CD4-positive, alpha-beta memory T cell (primary cell): ENCODE measurements around the gene GRIA1. TPM values are rescaled to one million over a fixed set of nuclear protein-coding genes. Genes with fewer than 3 reads are reported as not detected.
A peak's percentile ranks its signal among the peaks of the same experiment; 100 is the strongest.

ENCODE experiments used
- CTCF ChIA-PET: fragments of 350-600 bp; sonication (Branson Sonifier 250); formaldehyde crosslinking; loops from one replicate; lab custom pipeline; 2021; ENCODE audit warnings: inconsistent platforms; ENCODE audit not compliant: partially characterized antibody; lab: Charles Lee
- POLR2A ChIA-PET: fragments of 350-600 bp; sonication (Branson Sonifier 250); formaldehyde crosslinking; loops from one replicate; lab custom pipeline; 2021; ENCODE audit not compliant: partially characterized antibody; lab: Charles Lee
- DNase-seq, 5 donors: peaks; one replicate each; pipeline versions ENCODE4 v3.0.0 to v3.0.0-alpha.2; 2020 to 2022; ENCODE audit warnings: mixed read lengths in 1 of 5
- H3K27ac ChIP-seq: one replicate; pipeline ENCODE4 v1.7.0; 2013; ENCODE audit warnings: low read depth, low read length
- H3K27me3 ChIP-seq: 2 replicates; pipeline ENCODE4 v1.7.0; 2013; ENCODE audit warnings: mild to moderate bottlenecking, low read length, moderate library complexity; ENCODE audit not compliant: insufficient read depth
- H3K36me3 ChIP-seq: 2 replicates; pipeline ENCODE4 v1.7.0; 2013; ENCODE audit warnings: mild to moderate bottlenecking, low read length, moderate library complexity; ENCODE audit not compliant: insufficient read depth
- H3K4me1 ChIP-seq: 2 replicates; pipeline ENCODE4 v1.7.0; 2013; ENCODE audit warnings: mild to moderate bottlenecking, low read length, moderate library complexity; ENCODE audit not compliant: insufficient read depth
- H3K4me3 ChIP-seq, 2 donors: one replicate each; pipeline ENCODE4 v1.7.0; 2013; ENCODE audit warnings: low read length in 2 of 2, mild to moderate bottlenecking in 1 of 2
- H3K9me3 ChIP-seq, 2 donors: one replicate each; pipeline ENCODE4 v1.7.0; 2013; ENCODE audit warnings: low read length in 2 of 2, control low read depth in 1 of 2; ENCODE audit not compliant: control insufficient read depth in 1 of 2
- H3K27ac Mint-ChIP-seq, 7 donors: one replicate each; pipeline ENCODE4 v1.8.0; 2020 to 2021; ENCODE audit warnings: mixed read lengths in 7 of 7, mild to moderate bottlenecking in 6 of 7, inconsistent platforms in 3 of 7, moderate library complexity in 3 of 7
- H3K27me3 Mint-ChIP-seq, 2 donors: one replicate each; pipeline ENCODE4 v1.8.0; 2020 to 2021; ENCODE audit warnings: mixed read lengths in 2 of 2
- H3K36me3 Mint-ChIP-seq, 2 donors: one replicate each; pipeline ENCODE4 v1.8.0; 2020 to 2021; ENCODE audit warnings: mixed read lengths in 2 of 2, inconsistent platforms in 1 of 2, mild to moderate bottlenecking in 1 of 2
- H3K4me1 Mint-ChIP-seq, 4 donors: one replicate each; pipeline ENCODE4 v1.8.0; 2020 to 2021; ENCODE audit warnings: mixed read lengths in 4 of 4, mild to moderate bottlenecking in 1 of 4
- H3K4me3 Mint-ChIP-seq, 8 donors: one replicate each; pipeline ENCODE4 v1.8.0; 2020 to 2021; ENCODE audit warnings: mixed read lengths in 8 of 8, mild to moderate bottlenecking in 7 of 8, moderate library complexity in 6 of 8, inconsistent platforms in 3 of 8
- H3K9me3 Mint-ChIP-seq, 8 donors: one replicate each; pipeline ENCODE4 v1.8.0; 2020 to 2021; ENCODE audit warnings: mixed read lengths in 8 of 8, mild to moderate bottlenecking in 5 of 8, inconsistent platforms in 3 of 8, moderate library complexity in 1 of 8
- intact Hi-C: fragments of 100-400 bp; cut with micrococcal nuclease; formaldehyde crosslinking; loops from one replicate; pipeline ENCODE4 v1.15.1; 2023
- polyA plus RNA-seq, 2 donors: library from polyadenylated mRNA; unstranded; fragments of 300-500 nt; fragmentation: Illumina TruSeq; gene quantifications; one replicate each; pipeline ENCODE4 v1.2.3, GENCODE V29; 2021
- total RNA-seq, 2 experiments: library from RNA; stranded (reverse); gene quantifications; one replicate each; pipeline ENCODE4 v1.2.3, GENCODE V29; 2021

GRIA1 gene
- total and polyA plus RNA-seq, 4 experiments from 2014 or later: not detected

- intact Hi-C loops: no loop called here
- H3K36me3 ChIP-seq: no peaks in the 10 kb centered on the region
- no peak for DNase-seq
- H3K36me3 Mint-ChIP-seq: no peaks in the 10 kb centered on the region
- H3K9me3 ChIP-seq: no peaks in the 10 kb centered on the region
- no peak overlapping the region for H3K4me3 ChIP-seq
- no peaks in the 10 kb centered on the region for H3K4me1 Mint-ChIP-seq
- no peaks in the 10 kb centered on the region for H3K27me3 ChIP-seq
- H3K27ac Mint-ChIP-seq: no peak overlapping the region
- no peaks in the 10 kb centered on the region for H3K4me1 ChIP-seq
- H3K27me3 Mint-ChIP-seq: peaks cover 0 to 2% of the 10 kb centered on the region in 2 donors
- ChIA-PET POLR2A (no interaction called here), CTCF (no interaction called here)
- no peak overlapping the region for H3K4me3 Mint-ChIP-seq
- no peak overlapping the region for H3K27ac ChIP-seq
- H3K9me3 Mint-ChIP-seq: peaks cover 0 to 3% (median 0%) of the 10 kb centered on the region in 8 donors
These were observed 167.7 kb downstream of the GRIA1 start for GRCh38 chr5:153658149-153658548.

- CTCF ChIA-PET: no interaction called here
- Mint-ChIP-seq H3K36me3 (no peaks in the 10 kb centered on the region), H3K4me3 (no peak overlapping the region), H3K4me1 (no peaks in the 10 kb centered on the region), H3K9me3 (peaks cover 0 to 3% (median 0%) of the 10 kb centered on the region in 8 donors), H3K27ac (no peak overlapping the region), H3K27me3 (peaks cover 0 to 2% of the 10 kb centered on the region in 2 donors)
- intact Hi-C loops: no loop called here
- Histone ChIP-seq H3K36me3 (no peaks in the 10 kb centered on the region), H3K27ac (no peak overlapping the region), H3K4me3 (no peak overlapping the region), H3K27me3 (no peaks in the 10 kb centered on the region), H3K4me1 (no peaks in the 10 kb centered on the region), H3K9me3 (no peaks in the 10 kb centered on the region)
- no peak for DNase-seq
- POLR2A ChIA-PET: no interaction called here
These were observed 168.1 kb downstream of the GRIA1 start for GRCh38 chr5:153658606-153659005.

GRCh38 chr5:153659039-153659736 is 168.7 kb downstream of the GRIA1 start:
- H3K27me3 ChIP-seq: no peaks in the 10 kb centered on the region
- H3K4me1 ChIP-seq: no peaks in the 10 kb centered on the region
- Mint-ChIP-seq H3K36me3 (no peaks in the 10 kb centered on the region), H3K9me3 (peaks cover 0 to 3% (median 0%) of the 10 kb centered on the region in 8 donors), H3K4me1 (no peaks in the 10 kb centered on the region), H3K27ac (no peak overlapping the region), H3K4me3 (no peak overlapping the region), H3K27me3 (peaks cover 0 to 2% of the 10 kb centered on the region in 2 donors)
- H3K36me3 ChIP-seq: no peaks in the 10 kb centered on the region
- H3K27ac ChIP-seq: no peak overlapping the region
- POLR2A ChIA-PET: no interaction called here
- no peaks in the 10 kb centered on the region for H3K9me3 ChIP-seq
- no peak for DNase-seq
- no peak overlapping the region for H3K4me3 ChIP-seq
- intact Hi-C loops: no loop called here
- CTCF ChIA-PET: no interaction called here

- no peaks in the 10 kb centered on the region for H3K36me3 Mint-ChIP-seq
- Histone ChIP-seq H3K4me1 (no peaks in the 10 kb centered on the region), H3K4me3 (no peak overlapping the region), H3K36me3 (no peaks in the 10 kb centered on the region), H3K27me3 (no peaks in the 10 kb centered on the region), H3K27ac (no peak overlapping the region), H3K9me3 (no peaks in the 10 kb centered on the region)
- H3K27ac Mint-ChIP-seq: peak overlapping the region in 1 of 7 donors; percentile 5
- CTCF ChIA-PET: no interaction called here
- no peak overlapping the region for H3K4me3 Mint-ChIP-seq
- intact Hi-C loops: no loop called here
- peaks cover 0 to 2% of the 10 kb centered on the region in 2 donors for H3K27me3 Mint-ChIP-seq
- POLR2A ChIA-PET: no interaction called here
- DNase-seq: no peak
- H3K9me3 Mint-ChIP-seq: peaks cover 0 to 6% (median 0%) of the 10 kb centered on the region in 8 donors
- no peaks in the 10 kb centered on the region for H3K4me1 Mint-ChIP-seq
These were observed 170.4 kb downstream of the GRIA1 start for GRCh38 chr5:153660919-153661318.

GRCh38 chr5:153661897-153662296 is 171.4 kb downstream of the GRIA1 start:
- Histone ChIP-seq H3K9me3 (no peaks in the 10 kb centered on the region), H3K27me3 (no peaks in the 10 kb centered on the region), H3K27ac (no peak overlapping the region), H3K36me3 (no peaks in the 10 kb centered on the region), H3K4me3 (no peak overlapping the region), H3K4me1 (no peaks in the 10 kb centered on the region)
- no peak overlapping the region for H3K27ac Mint-ChIP-seq
- ChIA-PET CTCF (no interaction called here), POLR2A (no interaction called here)
- no peak overlapping the region for H3K4me3 Mint-ChIP-seq
- intact Hi-C loops: no loop called here
- H3K36me3 Mint-ChIP-seq: no peaks in the 10 kb centered on the region
- H3K27me3 Mint-ChIP-seq: peaks cover 0 to 2% of the 10 kb centered on the region in 2 donors
- no peaks in the 10 kb centered on the region for H3K4me1 Mint-ChIP-seq
- H3K9me3 Mint-ChIP-seq: peaks cover 0 to 6% (median 0%) of the 10 kb centered on the region in 8 donors
- DNase-seq: no peak

- H3K4me1 Mint-ChIP-seq: no peaks in the 10 kb centered on the region
- CTCF ChIA-PET: no interaction called here
- intact Hi-C loops: no loop called here
- Histone ChIP-seq H3K4me1 (no peaks in the 10 kb centered on the region), H3K4me3 (no peak overlapping the region), H3K27me3 (no peaks in the 10 kb centered on the region), H3K9me3 (no peaks in the 10 kb centered on the region), H3K27ac (no peak overlapping the region), H3K36me3 (no peaks in the 10 kb centered on the region)
- no peaks in the 10 kb centered on the region for H3K36me3 Mint-ChIP-seq
- H3K27me3 Mint-ChIP-seq: peaks cover 0 to 3% of the 10 kb centered on the region in 2 donors
- POLR2A ChIA-PET: no interaction called here
- H3K9me3 Mint-ChIP-seq: peaks cover 0 to 8% (median 5%) of the 10 kb centered on the region in 8 donors
- no peak overlapping the region for H3K27ac Mint-ChIP-seq
- DNase-seq: no peak
- no peak overlapping the region for H3K4me3 Mint-ChIP-seq
These were observed 179.6 kb downstream of the GRIA1 start for GRCh38 chr5:153670101-153670500.

- H3K27ac Mint-ChIP-seq: peak overlapping the region in 2 of 7 donors; percentile 6 to 44
- Histone ChIP-seq H3K4me1 (no peaks in the 10 kb centered on the region), H3K36me3 (no peaks in the 10 kb centered on the region), H3K27me3 (no peaks in the 10 kb centered on the region), H3K9me3 (no peaks in the 10 kb centered on the region), H3K4me3 (no peak overlapping the region), H3K27ac (no peak overlapping the region)
- CTCF ChIA-PET: interaction anchor here (0.6 kb wide), 1 partner anchor 12 kb away, joined by 3 read pairs; no protein-coding TSS in a partner anchor
- intact Hi-C loops: no loop called here
- H3K4me1 Mint-ChIP-seq: no peaks in the 10 kb centered on the region
- no peaks in the 10 kb centered on the region for H3K36me3 Mint-ChIP-seq
- DNase-seq: no peak
- POLR2A ChIA-PET: no interaction called here
- peaks cover 0 to 3% of the 10 kb centered on the region in 2 donors for H3K27me3 Mint-ChIP-seq
- H3K4me3 Mint-ChIP-seq: no peak overlapping the region
- H3K9me3 Mint-ChIP-seq: peaks cover 0 to 8% (median 4%) of the 10 kb centered on the region in 8 donors
These were observed 181.3 kb downstream of the GRIA1 start for GRCh38 chr5:153671653-153672346.
